MM.1S (cell line): ENCODE data around the gene FGD1.

Experiments
- EZH2 ChIP-seq: fragments of 300-600 bp; sonication (generic); optimal IDR thresholded peaks from 2 replicates; pipeline ENCODE3; 2017; ENCODE audit warnings: low read depth, mild to moderate bottlenecking, antibody characterized with exemption, low read length, mixed read lengths
- EZH2phosphoT487 ChIP-seq: fragments of 300-600 bp; sonication (generic); IDR thresholded peaks from 2 replicates; pipeline ENCODE4 v1.6.1; 2018; ENCODE audit warnings: antibody characterized with exemption, low read length
- TF ChIP-seq, protein P1 (sequence below): fragments of 300-600 bp; sonication (generic); IDR thresholded peaks from 2 replicates; pipeline ENCODE4 v1.5.1; 2016; ENCODE audit warnings: antibody characterized with exemption, low read length, mixed read lengths

DNA sequence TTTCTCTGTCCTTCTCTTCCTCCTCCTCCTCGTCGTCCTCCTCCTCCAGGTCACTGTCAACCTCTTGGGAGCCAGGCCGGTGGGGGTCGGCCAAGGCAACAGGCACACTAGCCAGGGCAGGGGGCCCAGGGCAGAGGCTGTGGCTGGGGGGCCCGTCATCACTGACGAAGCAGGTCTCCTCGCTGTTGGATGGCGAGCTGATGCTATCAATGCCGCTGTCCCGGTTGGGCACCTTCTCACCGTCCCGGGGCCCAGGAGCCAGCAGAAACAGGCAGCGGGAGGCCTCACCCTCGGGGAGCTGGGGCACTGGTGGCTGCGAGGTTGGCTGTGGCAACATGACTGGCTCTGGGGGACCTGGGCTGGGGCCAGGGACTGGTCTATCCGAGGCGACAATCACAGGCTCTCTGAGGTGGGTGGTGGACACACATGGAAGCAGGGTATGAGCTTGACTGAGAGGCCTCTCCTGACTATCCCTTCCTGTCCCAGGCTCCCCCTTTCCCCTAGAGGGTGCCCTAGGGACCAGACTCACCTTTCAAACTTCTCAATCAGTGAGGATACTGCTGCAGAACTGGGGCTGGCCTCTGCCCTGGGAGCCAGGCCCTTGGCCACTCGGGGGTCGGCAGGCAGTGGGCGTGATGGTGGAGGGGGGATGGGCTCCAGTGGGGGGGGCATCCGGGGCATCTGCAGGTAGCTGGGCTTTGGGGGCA lies 25.8 kb downstream of the FGD1 start:
- TF ChIP-seq, protein P1, sequence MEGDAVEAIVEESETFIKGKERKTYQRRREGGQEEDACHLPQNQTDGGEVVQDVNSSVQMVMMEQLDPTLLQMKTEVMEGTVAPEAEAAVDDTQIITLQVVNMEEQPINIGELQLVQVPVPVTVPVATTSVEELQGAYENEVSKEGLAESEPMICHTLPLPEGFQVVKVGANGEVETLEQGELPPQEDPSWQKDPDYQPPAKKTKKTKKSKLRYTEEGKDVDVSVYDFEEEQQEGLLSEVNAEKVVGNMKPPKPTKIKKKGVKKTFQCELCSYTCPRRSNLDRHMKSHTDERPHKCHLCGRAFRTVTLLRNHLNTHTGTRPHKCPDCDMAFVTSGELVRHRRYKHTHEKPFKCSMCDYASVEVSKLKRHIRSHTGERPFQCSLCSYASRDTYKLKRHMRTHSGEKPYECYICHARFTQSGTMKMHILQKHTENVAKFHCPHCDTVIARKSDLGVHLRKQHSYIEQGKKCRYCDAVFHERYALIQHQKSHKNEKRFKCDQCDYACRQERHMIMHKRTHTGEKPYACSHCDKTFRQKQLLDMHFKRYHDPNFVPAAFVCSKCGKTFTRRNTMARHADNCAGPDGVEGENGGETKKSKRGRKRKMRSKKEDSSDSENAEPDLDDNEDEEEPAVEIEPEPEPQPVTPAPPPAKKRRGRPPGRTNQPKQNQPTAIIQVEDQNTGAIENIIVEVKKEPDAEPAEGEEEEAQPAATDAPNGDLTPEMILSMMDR = no peak
- TF ChIP-seq EZH2 (no peak), EZH2phosphoT487 (no peak)
